ENCODE data around the gene OLA1.

Gene OLA1

GRCh38 chr2:174090476-174090875 lies 157.9 kb downstream of the OLA1 start:
- no peak overlapping the region for H3K27ac ChIP-seq
- TF ChIP-seq CTCF (conservative IDR thresholded peaks at IDR 0.05): no peak

GRCh38 chr2:174088706-174089460 lies 159.4 kb downstream of the OLA1 start:
- H3K27ac ChIP-seq: no peak overlapping the region
- TF ChIP-seq CTCF (conservative IDR thresholded peaks at IDR 0.05): no peak

- TF ChIP-seq CTCF (conservative IDR thresholded peaks at IDR 0.05): no peak
- H3K27ac ChIP-seq: no peak overlapping the region
Measured at GRCh38 chr2:174086708-174087107, 161.6 kb downstream of the OLA1 start.

- TF ChIP-seq CTCF (conservative IDR thresholded peaks at IDR 0.05): no peak
- no peak overlapping the region for H3K27ac ChIP-seq
Measured at GRCh38 chr2:174085781-174086180, 162.6 kb downstream of the OLA1 start.

GRCh38 chr2:174083843-174084458 lies 164.4 kb downstream of the OLA1 start:
- no peak for TF ChIP-seq CTCF (conservative IDR thresholded peaks at IDR 0.05)
- no peak overlapping the region for H3K27ac ChIP-seq

GRCh38 chr2:174080672-174081121 lies 167.6 kb downstream of the OLA1 start:
- TF ChIP-seq CTCF (conservative IDR thresholded peaks at IDR 0.05): no peak
- no peak overlapping the region for H3K27ac ChIP-seq

- H3K27ac ChIP-seq: no peak overlapping the region
- peak; percentile 62 for TF ChIP-seq CTCF (conservative IDR thresholded peaks at IDR 0.05)
Measured at GRCh38 chr2:174078275-174078674, 170.1 kb downstream of the OLA1 start.
